AG04449 (cell line): ENCODE results near the gene TTLL5.

Source experiments
- CTCF ChIA-PET: fragments of 350-600 bp; formaldehyde crosslinking; extraction: SDS; loops from one replicate; lab custom pipeline; 2021; ENCODE audit warnings: antibody characterized with exemption; lab: Yijun Ruan, JAX
- POLR2A ChIA-PET: fragments of 400-600, 350-600 bp; formaldehyde crosslinking; extraction: SDS; loops from one replicate; lab custom pipeline; 2020; ENCODE audit warnings: antibody characterized with exemption, inconsistent platforms; lab: Yijun Ruan, JAX
- DNase-seq: peaks from one replicate; pipeline ENCODE4 v3.0.0-alpha.2; 2010; ENCODE audit warnings: low read depth, low spot score
- H3K4me3 ChIP-seq: 2 replicates; pipeline ENCODE4 v1.5.1; 2011; ENCODE audit warnings: low read depth, mild to moderate bottlenecking, control low read depth, low read length
- TF ChIP-seq, protein P1 (sequence below): IDR thresholded peaks from one replicate; pipeline ENCODE4 v1.5.1; 2011; ENCODE audit warnings: mild to moderate bottlenecking, moderate library complexity, low read length, control low read depth, inconsistent platforms; ENCODE audit not compliant: insufficient read depth; ENCODE audit errors: missing control alignments

Gene TTLL5

DNA sequence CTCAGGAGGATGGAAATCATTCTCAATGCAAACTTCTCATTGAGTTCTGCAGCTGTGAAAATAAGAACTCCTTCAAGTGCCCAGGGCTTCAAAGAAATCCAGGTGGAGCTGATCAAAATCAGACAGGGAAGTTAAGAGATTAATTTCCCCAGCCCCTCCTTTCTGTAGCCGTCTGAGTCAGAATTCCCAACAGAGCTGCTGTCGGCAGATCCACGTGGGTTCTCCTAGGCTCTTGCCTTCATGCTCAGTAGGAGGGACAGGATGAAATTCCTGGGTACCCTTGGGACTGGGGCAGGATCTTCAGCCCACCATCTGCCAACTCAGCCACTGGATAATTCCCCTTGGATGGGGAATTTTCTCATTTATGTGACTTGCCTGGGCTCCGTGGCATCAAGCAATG lies 307.4 kb downstream of the TTLL5 start:
- ChIA-PET POLR2A (no interaction called here), CTCF (interaction anchor here (1.0 to 3.6 kb wide), 8 partner anchors 11 to 259 kb away, joined by 3 to 16 read pairs (median 6); no protein-coding TSS in a partner anchor)
- DNase-seq = no peak
- TF ChIP-seq, protein P1, sequence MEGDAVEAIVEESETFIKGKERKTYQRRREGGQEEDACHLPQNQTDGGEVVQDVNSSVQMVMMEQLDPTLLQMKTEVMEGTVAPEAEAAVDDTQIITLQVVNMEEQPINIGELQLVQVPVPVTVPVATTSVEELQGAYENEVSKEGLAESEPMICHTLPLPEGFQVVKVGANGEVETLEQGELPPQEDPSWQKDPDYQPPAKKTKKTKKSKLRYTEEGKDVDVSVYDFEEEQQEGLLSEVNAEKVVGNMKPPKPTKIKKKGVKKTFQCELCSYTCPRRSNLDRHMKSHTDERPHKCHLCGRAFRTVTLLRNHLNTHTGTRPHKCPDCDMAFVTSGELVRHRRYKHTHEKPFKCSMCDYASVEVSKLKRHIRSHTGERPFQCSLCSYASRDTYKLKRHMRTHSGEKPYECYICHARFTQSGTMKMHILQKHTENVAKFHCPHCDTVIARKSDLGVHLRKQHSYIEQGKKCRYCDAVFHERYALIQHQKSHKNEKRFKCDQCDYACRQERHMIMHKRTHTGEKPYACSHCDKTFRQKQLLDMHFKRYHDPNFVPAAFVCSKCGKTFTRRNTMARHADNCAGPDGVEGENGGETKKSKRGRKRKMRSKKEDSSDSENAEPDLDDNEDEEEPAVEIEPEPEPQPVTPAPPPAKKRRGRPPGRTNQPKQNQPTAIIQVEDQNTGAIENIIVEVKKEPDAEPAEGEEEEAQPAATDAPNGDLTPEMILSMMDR = no peak
- no peak overlapping the region for H3K4me3 ChIP-seq

DNA sequence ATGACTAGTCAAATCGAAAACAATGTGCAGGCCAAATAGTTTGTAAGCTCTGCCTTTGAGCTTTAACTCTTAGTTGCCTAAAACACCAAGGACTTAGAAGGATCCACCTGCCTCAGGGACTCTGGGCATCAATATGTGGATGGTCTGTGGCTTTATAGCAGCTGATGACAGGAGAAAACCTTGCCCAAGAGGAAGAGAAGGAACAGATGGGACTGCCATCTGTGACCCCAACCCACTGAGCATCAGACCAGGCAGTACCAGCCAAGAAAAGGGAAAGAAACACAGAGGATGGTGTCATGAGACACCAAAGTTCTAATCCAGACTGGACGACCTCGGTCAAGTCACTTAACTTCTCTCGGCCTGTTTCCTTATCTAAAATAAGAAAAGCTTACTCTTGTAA lies 308.1 kb downstream of the TTLL5 start:
- ChIA-PET CTCF (interaction anchor here (1.0 to 3.6 kb wide), 7 partner anchors 11 to 260 kb away, joined by 3 to 16 read pairs (median 8); partner anchors contain the start of gene TGFB3), POLR2A (no interaction called here)
- DNase-seq = no peak
- TF ChIP-seq, protein P1 = no peak
- H3K4me3 ChIP-seq = no peak overlapping the region

DNA sequence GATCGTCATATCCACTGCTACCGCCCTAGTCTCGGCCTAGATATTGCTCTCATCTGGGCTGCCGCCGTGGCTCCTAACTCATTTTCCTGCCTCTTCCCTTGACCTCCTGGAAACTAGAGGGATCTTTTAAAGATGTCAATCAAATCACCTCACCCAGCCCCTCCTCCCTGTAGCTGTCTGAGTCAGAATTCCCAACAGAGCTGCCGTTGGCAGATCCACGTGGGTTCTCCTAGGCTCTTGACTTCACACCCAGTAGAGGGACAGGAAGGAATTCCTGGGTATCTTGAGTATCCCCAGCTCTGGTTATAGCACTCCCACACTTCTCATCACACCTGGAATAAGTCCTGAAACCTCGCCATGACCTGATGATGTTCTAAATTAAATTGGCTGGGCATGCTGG lies 308.8 kb downstream of the TTLL5 start:
- CTCF ChIA-PET = interaction anchor here (1.0 to 3.6 kb wide), 6 partner anchors 10 to 260 kb away, joined by 4 to 16 read pairs (median 8); partner anchors contain the start of gene TGFB3
- TF ChIP-seq, protein P1 = no peak
- POLR2A ChIA-PET = no interaction called here
- no peak overlapping the region for H3K4me3 ChIP-seq
- no peak for DNase-seq

- TF ChIP-seq, protein P1 = no peak
- no peak for DNase-seq
- POLR2A ChIA-PET = no interaction called here
- H3K4me3 ChIP-seq = no peak overlapping the region
- CTCF ChIA-PET = interaction anchor here (0.9 to 3.6 kb wide), 4 partner anchors 9 to 177 kb away, joined by 3 to 16 read pairs (median 11); partner anchors contain the start of gene TGFB3
Measured at GRCh38 chr14:75970989-75971388, 309.9 kb downstream of the TTLL5 start.

DNA sequence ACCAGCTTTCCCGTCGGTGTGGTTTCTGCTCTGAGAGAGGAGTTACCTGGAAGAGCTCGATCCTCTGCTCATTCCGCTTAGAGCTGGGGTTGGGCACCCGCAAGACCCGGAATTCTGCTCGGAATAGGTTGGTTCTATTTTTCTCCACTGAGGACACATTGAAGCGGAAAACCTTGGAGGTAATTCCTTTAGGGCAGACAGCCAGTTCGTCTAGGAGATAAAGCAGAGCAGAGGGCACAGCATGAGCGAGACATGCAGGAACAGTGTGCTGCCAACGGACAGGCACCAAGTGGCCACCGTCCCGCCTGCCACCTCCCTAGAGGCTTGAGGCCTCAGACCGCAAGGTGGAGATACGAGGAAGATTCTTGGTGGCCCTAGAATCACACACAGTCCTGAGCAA lies 310.5 kb downstream of the TTLL5 start:
- ChIA-PET POLR2A (no interaction called here), CTCF (interaction anchor here (0.9 to 3.6 kb wide), 3 partner anchors 8 to 64 kb away, joined by 3 to 16 read pairs (median 14); partner anchors contain the start of gene TGFB3)
- no peak overlapping the region for H3K4me3 ChIP-seq
- DNase-seq = no peak
- TF ChIP-seq, protein P1 = no peak

GRCh38 chr14:75972801-75973421 lies 311.9 kb downstream of the TTLL5 start:
- ChIA-PET CTCF (interaction anchor here (1.2 to 20.2 kb wide), 6 partner anchors 9 to 262 kb away, joined by 3 to 715 read pairs (median 10); partner anchors contain the start of gene TGFB3), POLR2A (no interaction called here)
- H3K4me3 ChIP-seq = no peak overlapping the region
- TF ChIP-seq, protein P1 = no peak
- no peak for DNase-seq
